HG03432 (cell line): Measurements from ENCODE around the gene MARK4.
"Not testable (repeated sequence)": the region's sequence is repeated elsewhere in the genome, so short reads cannot be mapped to it uniquely, and the experiment has no call there.

ENCODE experiments used
- ATAC-seq: cut with Tn5 transposase; IDR thresholded peaks from one replicate; pipeline ENCODE4 v1.9.1; 2021; ENCODE audit warnings: mild to moderate bottlenecking, moderate library complexity; ENCODE audit not compliant: unreplicated experiment

Gene MARK4

GRCh38 chr19:45243144-45243732 is 7.8 kb upstream of the MARK4 start:
- ATAC-seq = no peak

GRCh38 chr19:45244133-45244794 is 6.8 kb upstream of the MARK4 start:
- ATAC-seq = no peak

- no peak for ATAC-seq
These were observed 5.7 kb upstream of the MARK4 start, which contains the start of gene EXOC3L2 for GRCh38 chr19:45245334-45245787. Gene EXOC3L2, minus strand, starts transcription at chr19:45245407. Its CDS starts 6,362 bp downstream, at chr19:45239045.

GRCh38 chr19:45245826-45246225 is 5.2 kb upstream of the MARK4 start:
- ATAC-seq = no peak

- ATAC-seq = no peak
These were observed 3.9 kb upstream of the MARK4 start for GRCh38 chr19:45247136-45247535.

GRCh38 chr19:45249261-45250033 is 1.6 kb upstream of the MARK4 start:
- ATAC-seq = no peak

GRCh38 chr19:45250216-45250831 is 747 bp upstream of the MARK4 start:
- ATAC-seq = no peak

GRCh38 chr19:45251452-45252354 is 632 bp downstream of the MARK4 start:
- no peak for ATAC-seq

GRCh38 chr19:45253396-45254027 is 2.4 kb downstream of the MARK4 start:
- ATAC-seq = no peak

GRCh38 chr19:45254044-45254531 is 3.0 kb downstream of the MARK4 start:
- no peak for ATAC-seq

GRCh38 chr19:45255611-45256157 is 4.6 kb downstream of the MARK4 start:
- ATAC-seq = no peak

- ATAC-seq = no peak
These were observed 5.8 kb downstream of the MARK4 start for GRCh38 chr19:45256836-45257235.

GRCh38 chr19:45258862-45259261 is 7.8 kb downstream of the MARK4 start:
- no peak for ATAC-seq

- ATAC-seq = no peak
These were observed 11.5 kb downstream of the MARK4 start for GRCh38 chr19:45262570-45262969.

GRCh38 chr19:45263013-45263412 is 11.9 kb downstream of the MARK4 start:
- ATAC-seq = no peak

- no peak for ATAC-seq
These were observed 13.8 kb downstream of the MARK4 start for GRCh38 chr19:45264781-45265317.

GRCh38 chr19:45265375-45265774 is 14.3 kb downstream of the MARK4 start:
- no peak for ATAC-seq

- no peak for ATAC-seq
These were observed 16.2 kb downstream of the MARK4 start for GRCh38 chr19:45267296-45267695.

- not testable (repeated sequence) for ATAC-seq
These were observed 18.9 kb downstream of the MARK4 start for GRCh38 chr19:45269939-45270338.
